ENCODE measurements around the gene TMEM92. TPM values are rescaled to one million over a fixed set of nuclear protein-coding genes. Genes with fewer than 3 reads are reported as not detected.

Gene TMEM92
- total and polyA plus RNA-seq, 2 experiments from 2014 or later = 0.32 TPM; not detected in 1

DNA sequence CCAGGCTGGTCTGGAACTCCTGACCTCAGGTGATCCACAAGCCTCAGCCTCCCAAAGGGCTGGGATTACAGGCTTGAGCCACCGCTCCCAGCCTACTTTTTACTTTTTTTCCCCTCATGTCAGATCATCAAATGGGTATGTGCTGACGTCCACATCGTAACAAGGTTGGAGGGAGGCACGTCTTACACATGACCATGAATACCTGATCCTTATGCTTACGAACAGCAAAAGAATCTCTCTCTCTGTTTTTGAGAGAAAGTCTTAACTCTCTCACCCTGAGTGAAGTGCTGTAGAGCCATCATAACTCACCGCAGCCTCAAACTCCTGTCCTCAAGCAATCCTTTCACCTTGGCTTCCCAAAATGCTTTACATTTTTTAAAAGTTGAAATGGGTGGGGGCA is 29.5 kb upstream of the TMEM92 start:
- no peak overlapping the region for H3K9ac ChIP-seq
- H3K4me2 ChIP-seq (ENCODE audit: unreplicated experiment) = no peak overlapping the region
- in situ Hi-C loops (cut with MboI) = no loop called here
- no peaks in the 10 kb centered on the region for H3K27me3 ChIP-seq (replicated peaks; ENCODE audit: insufficient read depth)
- H3K27ac ChIP-seq = no peak overlapping the region
- no peak for TF ChIP-seq EZH2 (IDR thresholded peaks at IDR 0.05; ENCODE audit: insufficient read depth, poor library complexity, severe bottlenecking)
- TF ChIP-seq EZH2phosphoT487 (IDR thresholded peaks at IDR 0.05; ENCODE audit: insufficient read depth, low read depth) = no peak
- H3K9me2 ChIP-seq (ENCODE audit: insufficient read depth) = no peaks in the 10 kb centered on the region
- no peaks in the 10 kb centered on the region for H4K20me1 ChIP-seq (ENCODE audit: insufficient read depth)
- no peaks in the 10 kb centered on the region for H3K9me3 ChIP-seq (ENCODE audit: low read depth)
- H3K79me2 ChIP-seq (ENCODE audit: insufficient read depth) = no peaks in the 10 kb centered on the region
- no peaks in the 10 kb centered on the region for H3F3A ChIP-seq (ENCODE audit: insufficient read depth)
- DNase-seq = no peak
- H3K36me3 ChIP-seq (ENCODE audit: low read depth) = no peaks in the 10 kb centered on the region
- H3K4me1 ChIP-seq (ENCODE audit: insufficient read depth) = peaks cover 6% of the 10 kb centered on the region
- no peak overlapping the region for H3K4me3 ChIP-seq
- WGBS, 2 experiments (ENCODE audit: low coverage in 1 of 2, low lambda C conversion rate in 2 of 2, missing lambda C conversion rate in 2 of 2) = 87 to 89% methylated on average over 6 of the region's 6 CpGs
- no peak overlapping the region for H2AFZ ChIP-seq

DNA sequence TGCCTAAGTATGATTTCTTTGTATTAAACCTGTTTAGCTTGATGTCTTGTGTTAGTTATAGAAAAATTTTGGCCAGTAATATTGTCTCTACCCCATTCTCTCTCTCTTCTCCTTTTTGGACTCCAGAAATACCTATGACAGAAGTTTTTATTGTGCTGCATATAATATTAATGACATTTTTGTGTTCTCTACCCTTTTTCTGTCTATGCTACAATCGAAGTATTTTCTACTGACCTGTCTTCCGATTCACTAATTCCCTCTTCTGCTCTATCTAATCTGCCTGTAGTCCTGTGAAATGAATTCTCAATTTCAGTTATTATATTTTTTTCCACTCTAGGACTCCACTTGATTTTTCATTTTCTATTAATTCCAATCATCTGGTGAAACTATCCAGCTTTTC is 26.0 kb upstream of the TMEM92 start:
- no peak overlapping the region for H3K4me3 ChIP-seq
- 92 to 97% methylated on average over 2 of the region's 2 CpGs for WGBS, 2 experiments (ENCODE audit: low coverage in 1 of 2, low lambda C conversion rate in 2 of 2, missing lambda C conversion rate in 2 of 2)
- H3K4me1 ChIP-seq (ENCODE audit: insufficient read depth) = no peaks in the 10 kb centered on the region
- H4K20me1 ChIP-seq (ENCODE audit: insufficient read depth) = no peaks in the 10 kb centered on the region
- TF ChIP-seq EZH2phosphoT487 (IDR thresholded peaks at IDR 0.05; ENCODE audit: insufficient read depth, low read depth) (no peak), EZH2 (IDR thresholded peaks at IDR 0.05; ENCODE audit: insufficient read depth, poor library complexity, severe bottlenecking) (no peak)
- H3K27me3 ChIP-seq (replicated peaks; ENCODE audit: insufficient read depth) = no peaks in the 10 kb centered on the region
- H3K9ac ChIP-seq = no peak overlapping the region
- H3K79me2 ChIP-seq (ENCODE audit: insufficient read depth) = no peaks in the 10 kb centered on the region
- no peak for DNase-seq
- in situ Hi-C loops (cut with MboI) = no loop called here
- no peaks in the 10 kb centered on the region for H3K36me3 ChIP-seq (ENCODE audit: low read depth)
- no peak overlapping the region for H2AFZ ChIP-seq
- no peaks in the 10 kb centered on the region for H3K9me3 ChIP-seq (ENCODE audit: low read depth)
- no peaks in the 10 kb centered on the region for H3K9me2 ChIP-seq (ENCODE audit: insufficient read depth)
- H3K4me2 ChIP-seq (ENCODE audit: unreplicated experiment) = no peak overlapping the region
- no peak overlapping the region for H3K27ac ChIP-seq
- H3F3A ChIP-seq (ENCODE audit: insufficient read depth) = peaks cover 3% of the 10 kb centered on the region; the same call in 1 of the 2 replicates

DNA sequence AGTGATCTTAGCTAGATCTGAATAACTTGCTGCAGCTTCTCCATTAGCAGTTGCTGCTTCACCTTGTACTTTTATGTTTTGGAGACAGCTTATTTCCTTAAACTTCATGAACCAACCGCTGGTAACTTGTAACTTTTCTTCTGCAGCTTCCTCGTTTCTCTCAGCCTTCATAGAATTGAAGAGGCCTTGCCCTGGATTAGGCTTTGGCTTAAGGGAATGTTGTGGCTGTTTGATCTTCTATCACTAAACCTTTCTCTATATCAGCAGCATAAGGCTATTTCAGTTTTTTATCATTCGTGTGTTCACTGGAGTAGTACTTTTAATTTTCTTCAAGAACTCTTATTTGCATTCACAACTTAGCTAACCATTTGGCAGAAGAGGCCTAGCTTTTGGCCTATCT is 21.5 kb upstream of the TMEM92 start:
- in situ Hi-C loops (cut with MboI) = no loop called here
- Histone ChIP-seq H3K4me3 (no peak overlapping the region), H2AFZ (no peak overlapping the region), H3K27ac (no peak overlapping the region), H3K4me2 (ENCODE audit: unreplicated experiment) (no peak overlapping the region), H3K79me2 (ENCODE audit: insufficient read depth) (no peaks in the 10 kb centered on the region), H3K4me1 (ENCODE audit: insufficient read depth) (peaks cover 7% of the 10 kb centered on the region), H3F3A (ENCODE audit: insufficient read depth) (peaks cover 6% of the 10 kb centered on the region; the same call in 1 of the 2 replicates), H3K27me3 (replicated peaks; ENCODE audit: insufficient read depth) (no peaks in the 10 kb centered on the region), H3K9me3 (ENCODE audit: low read depth) (no peaks in the 10 kb centered on the region), H4K20me1 (ENCODE audit: insufficient read depth) (no peaks in the 10 kb centered on the region), H3K9me2 (ENCODE audit: insufficient read depth) (no peaks in the 10 kb centered on the region), H3K9ac (no peak overlapping the region), H3K36me3 (ENCODE audit: low read depth) (no peaks in the 10 kb centered on the region)
- DNase-seq = no peak
- 75 to 77% methylated on average over 3 of the region's 3 CpGs for WGBS, 2 experiments (ENCODE audit: low coverage in 1 of 2, low lambda C conversion rate in 2 of 2, missing lambda C conversion rate in 2 of 2)
- TF ChIP-seq EZH2phosphoT487 (IDR thresholded peaks at IDR 0.05; ENCODE audit: insufficient read depth, low read depth) = no peak
- TF ChIP-seq EZH2 (IDR thresholded peaks at IDR 0.05; ENCODE audit: insufficient read depth, poor library complexity, severe bottlenecking) = no peak

DNA sequence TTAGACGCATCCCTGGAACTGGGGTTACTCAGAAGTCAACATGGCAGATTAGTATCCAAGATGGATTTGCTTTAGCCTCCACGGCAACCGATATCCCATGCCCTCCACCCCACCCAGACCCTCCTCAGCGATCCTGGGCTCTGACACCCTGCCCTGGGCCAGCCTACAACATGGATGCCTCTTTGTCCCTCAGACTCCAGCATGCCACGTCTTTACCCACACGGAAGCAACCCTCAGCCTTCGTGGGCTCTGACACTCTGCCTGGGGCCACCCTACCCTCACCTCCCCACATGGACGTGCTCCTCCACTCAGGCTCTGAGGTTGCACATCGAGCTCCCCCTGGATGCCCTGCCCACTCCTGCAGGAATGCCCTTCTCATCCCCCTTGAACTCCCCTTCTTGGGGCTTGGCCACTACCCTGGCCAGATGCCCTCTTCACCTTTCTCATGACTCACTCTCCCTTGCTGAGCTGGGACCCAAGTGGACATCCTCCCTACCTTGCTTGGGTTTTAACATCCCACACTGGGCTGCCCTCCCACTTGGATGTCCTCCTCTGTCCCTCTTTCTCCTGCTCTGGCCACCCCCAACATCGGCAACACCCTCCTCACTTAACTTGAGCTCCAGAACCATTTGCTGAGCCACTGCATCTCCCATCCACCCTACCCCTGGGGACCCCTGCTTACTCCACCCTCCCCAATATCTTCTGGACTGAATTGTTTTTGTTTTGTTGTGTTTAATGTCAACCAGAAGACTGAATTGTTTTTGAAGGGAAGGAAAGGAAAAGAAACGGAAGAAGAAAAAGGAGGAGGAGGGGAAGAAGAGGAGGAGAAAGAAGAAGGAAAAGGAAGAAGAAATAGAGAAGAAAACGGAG is 18.3 kb upstream of the TMEM92 start:
- Histone ChIP-seq H3K9me3 (ENCODE audit: low read depth) (no peaks in the 10 kb centered on the region), H2AFZ (0 out of 2 replicates have a peak overlapping the region, but pooled peaks have one; percentile 39), H3K4me3 (no peak overlapping the region), H3K9me2 (ENCODE audit: insufficient read depth) (no peaks in the 10 kb centered on the region), H3F3A (ENCODE audit: insufficient read depth) (peaks cover 6% of the 10 kb centered on the region; the same call in 1 of the 2 replicates), H3K27ac (no peak overlapping the region), H4K20me1 (ENCODE audit: insufficient read depth) (no peaks in the 10 kb centered on the region), H3K27me3 (replicated peaks; ENCODE audit: insufficient read depth) (no peaks in the 10 kb centered on the region), H3K79me2 (ENCODE audit: insufficient read depth) (no peaks in the 10 kb centered on the region), H3K4me2 (ENCODE audit: unreplicated experiment) (no peak overlapping the region), H3K9ac (no peak overlapping the region), H3K4me1 (ENCODE audit: insufficient read depth) (peaks cover 23% of the 10 kb centered on the region), H3K36me3 (ENCODE audit: low read depth) (no peaks in the 10 kb centered on the region)
- in situ Hi-C loops (cut with MboI) = no loop called here
- TF ChIP-seq EZH2phosphoT487 (IDR thresholded peaks at IDR 0.05; ENCODE audit: insufficient read depth, low read depth) (no peak), EZH2 (IDR thresholded peaks at IDR 0.05; ENCODE audit: insufficient read depth, poor library complexity, severe bottlenecking) (no peak)
- WGBS, 2 experiments (ENCODE audit: low coverage in 1 of 2, low lambda C conversion rate in 2 of 2, missing lambda C conversion rate in 2 of 2) = 75 to 79% methylated on average over 12 of the region's 12 CpGs
- DNase-seq = no peak
